ENCODE results near the gene PARD3. TPM values are rescaled to one million over a fixed set of nuclear protein-coding genes. Genes with fewer than 3 reads are reported as not detected.
"Not testable (repeated sequence)": the region's sequence is repeated elsewhere in the genome, so short reads cannot be mapped to it uniquely, and the experiment has no call there.

PARD3 gene
- total and polyA plus RNA-seq, 2 donors (not counting 3 experiments of a cell fraction or from before 2014, with no cell fraction given), result 7.3 to 24.1 TPM

DNA sequence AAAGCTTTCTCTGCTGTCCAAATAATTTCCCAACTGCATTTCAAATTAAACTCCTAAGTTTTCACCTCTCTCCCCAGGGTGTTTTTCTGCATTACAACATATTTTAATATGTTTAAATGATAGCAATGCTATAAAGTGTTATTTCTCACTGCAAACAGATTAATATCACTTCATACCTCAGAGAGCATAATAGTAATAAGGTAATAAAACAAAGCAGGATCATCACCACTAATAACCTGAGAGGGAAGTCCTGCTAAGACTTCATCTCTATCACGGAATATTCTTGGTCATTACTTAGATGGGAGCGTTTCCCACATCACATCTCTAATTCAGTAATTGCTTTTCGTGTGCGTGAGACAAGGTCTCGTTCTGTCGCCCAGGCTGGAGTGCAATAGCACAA is 168.8 kb downstream of the PARD3 start:
- ChIA-PET CTCF (no interaction called here), POLR2A (no interaction called here)
- no peaks in the 10 kb centered on the region for H4K20me1 ChIP-seq (replicated peaks; ENCODE audit: control insufficient read depth, extremely low read depth, insufficient read depth, low read length)
- no peaks in the 10 kb centered on the region for H3K9me1 ChIP-seq (replicated peaks; ENCODE audit: control insufficient read depth, extremely low read depth, insufficient read depth, low read length)
- H2AFZ ChIP-seq (ENCODE audit: low read depth, low read length), result no peak overlapping the region
- FAIRE-seq (no peak), DNase-seq (ENCODE audit: low read depth, low spot score) (no peak)
- no TSS peak for BruUV-seq (replicated peaks)
- dilution Hi-C loops (cut with MboI; ENCODE audit: extremely low pct_ligation_motif_present, low sequenced_read_pairs), result no loop called here
- no peaks in the 10 kb centered on the region for H3K36me3 ChIP-seq (ENCODE audit: control insufficient read depth in 2 of 2, extremely low read depth in 1 of 2, insufficient read depth in 2 of 2, low read length in 2 of 2)
- TF ChIP-seq JUN (IDR thresholded peaks at IDR 0.05; ENCODE audit: borderline replicate concordance, insufficient read depth, insufficient read length, low read depth) (no peak), POLR2A (IDR thresholded peaks at IDR 0.05; ENCODE audit: low read depth, low read length) (no peak), EZH2 (IDR thresholded peaks at IDR 0.05; ENCODE audit: borderline replicate concordance, low read depth, low read length, severe bottlenecking) (no peak), MYC (IDR thresholded peaks at IDR 0.05; ENCODE audit: low read depth, low read length) (no peak), GATA2 (IDR thresholded peaks at IDR 0.05; ENCODE audit: insufficient read depth, insufficient read length, low read depth, low read length) (no peak)
- TF ChIP-seq, protein P1, sequence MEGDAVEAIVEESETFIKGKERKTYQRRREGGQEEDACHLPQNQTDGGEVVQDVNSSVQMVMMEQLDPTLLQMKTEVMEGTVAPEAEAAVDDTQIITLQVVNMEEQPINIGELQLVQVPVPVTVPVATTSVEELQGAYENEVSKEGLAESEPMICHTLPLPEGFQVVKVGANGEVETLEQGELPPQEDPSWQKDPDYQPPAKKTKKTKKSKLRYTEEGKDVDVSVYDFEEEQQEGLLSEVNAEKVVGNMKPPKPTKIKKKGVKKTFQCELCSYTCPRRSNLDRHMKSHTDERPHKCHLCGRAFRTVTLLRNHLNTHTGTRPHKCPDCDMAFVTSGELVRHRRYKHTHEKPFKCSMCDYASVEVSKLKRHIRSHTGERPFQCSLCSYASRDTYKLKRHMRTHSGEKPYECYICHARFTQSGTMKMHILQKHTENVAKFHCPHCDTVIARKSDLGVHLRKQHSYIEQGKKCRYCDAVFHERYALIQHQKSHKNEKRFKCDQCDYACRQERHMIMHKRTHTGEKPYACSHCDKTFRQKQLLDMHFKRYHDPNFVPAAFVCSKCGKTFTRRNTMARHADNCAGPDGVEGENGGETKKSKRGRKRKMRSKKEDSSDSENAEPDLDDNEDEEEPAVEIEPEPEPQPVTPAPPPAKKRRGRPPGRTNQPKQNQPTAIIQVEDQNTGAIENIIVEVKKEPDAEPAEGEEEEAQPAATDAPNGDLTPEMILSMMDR (IDR thresholded peaks at IDR 0.05; ENCODE audit: extremely low read depth in 1 of 2, insufficient read depth in 1 of 2, low read depth in 1 of 2, low read length in 2 of 2), result no peak
- no peak overlapping the region for H3K4me3 ChIP-seq (replicated peaks in 1 of 3; ENCODE audit: insufficient read depth in 1 of 3, low read depth in 1 of 3, low read length in 3 of 3)
- H3K27ac ChIP-seq (ENCODE audit: insufficient read depth, low read depth, low read length), result no peak overlapping the region
- H3K9me3 ChIP-seq (replicated peaks; ENCODE audit: control insufficient read depth, insufficient read depth, low read length), result no peaks in the 10 kb centered on the region
- H3K4me1 ChIP-seq (ENCODE audit: control insufficient read depth, extremely low read depth, insufficient read depth, low read length), result no peaks in the 10 kb centered on the region
- intact Hi-C loops (cut with micrococcal nuclease), result no loop called here
- no peaks in the 10 kb centered on the region for H3K79me2 ChIP-seq (ENCODE audit: control insufficient read depth, insufficient read depth, low read length)
- H3K27me3 ChIP-seq (ENCODE audit: control insufficient read depth in 2 of 2, insufficient read depth in 2 of 2, low read length in 2 of 2), result no peaks in the 10 kb centered on the region
- no peak overlapping the region for H3K9ac ChIP-seq (replicated peaks; ENCODE audit: extremely low read depth, insufficient read depth, low read length)
- H3K4me2 ChIP-seq (ENCODE audit: insufficient read depth, low read length), result no peak overlapping the region

DNA sequence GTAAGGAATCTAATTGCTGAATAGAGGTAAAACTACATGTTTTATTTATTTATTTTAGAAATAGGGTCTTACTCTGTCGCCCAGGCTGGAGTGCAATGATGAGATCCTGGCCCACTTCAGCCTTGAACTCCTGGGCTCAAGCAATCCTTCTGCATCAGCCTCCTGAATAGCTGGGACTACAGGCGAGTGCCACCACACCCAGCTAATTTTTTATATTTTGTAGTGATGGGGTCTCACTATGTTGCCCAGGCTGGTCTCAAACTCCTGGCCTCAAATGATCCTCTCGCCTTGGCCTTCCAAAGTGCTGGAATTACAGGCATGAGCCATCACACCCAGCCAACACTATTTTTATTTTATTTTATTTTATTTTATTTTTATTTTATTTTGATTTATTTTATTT is 170.3 kb downstream of the PARD3 start:
- dilution Hi-C loops (cut with MboI; ENCODE audit: extremely low pct_ligation_motif_present, low sequenced_read_pairs); POLR2A ChIA-PET; H3K27me3 ChIP-seq (ENCODE audit: control insufficient read depth in 2 of 2, insufficient read depth in 2 of 2, low read length in 2 of 2); H3K4me1 ChIP-seq (ENCODE audit: control insufficient read depth, extremely low read depth, insufficient read depth, low read length); intact Hi-C loops (cut with micrococcal nuclease); H3K4me2 ChIP-seq (ENCODE audit: insufficient read depth, low read length); H3K36me3 ChIP-seq (ENCODE audit: control insufficient read depth in 2 of 2, extremely low read depth in 1 of 2, insufficient read depth in 2 of 2, low read length in 2 of 2); H4K20me1 ChIP-seq (replicated peaks; ENCODE audit: control insufficient read depth, extremely low read depth, insufficient read depth, low read length); H3K9ac ChIP-seq (replicated peaks; ENCODE audit: extremely low read depth, insufficient read depth, low read length); H3K9me3 ChIP-seq (replicated peaks; ENCODE audit: control insufficient read depth, insufficient read depth, low read length); H2AFZ ChIP-seq (ENCODE audit: low read depth, low read length); H3K79me2 ChIP-seq (ENCODE audit: control insufficient read depth, insufficient read depth, low read length); FAIRE-seq; H3K4me3 ChIP-seq (replicated peaks in 1 of 3; ENCODE audit: insufficient read depth in 1 of 3, low read depth in 1 of 3, low read length in 3 of 3); BruUV-seq (replicated peaks); H3K9me1 ChIP-seq (replicated peaks; ENCODE audit: control insufficient read depth, extremely low read depth, insufficient read depth, low read length); DNase-seq (ENCODE audit: low read depth, low spot score); H3K27ac ChIP-seq (ENCODE audit: insufficient read depth, low read depth, low read length): not testable (repeated sequence)
- CTCF ChIA-PET, result interaction anchor here (1.4 kb wide), 1 partner anchor 10 kb away, joined by 3 read pairs; no protein-coding TSS in a partner anchor
